Right lobe of liver (tissue), 6 donors: Measurements from ENCODE around the gene GRID1. TPM values are rescaled to one million over a fixed set of nuclear protein-coding genes. Genes with fewer than 3 reads are reported as not detected.

Source experiments
- ATAC-seq, 4 donors: fragments of 200-7000 bp; cut with Tn5 transposase; one replicate each; pipeline ENCODE4 v1.9.1; 2020; ENCODE audit warnings: mild to moderate bottlenecking in 4 of 4, moderate library complexity in 4 of 4
- DNase-seq, 3 donors: peaks; one replicate each; pipeline ENCODE4 v3.0.0-alpha.2; 2020
- H3K27ac ChIP-seq, 3 donors: fragments of 200-600 bp; one replicate each; pipeline ENCODE4 v1.8.0; 2022
- H3K27me3 ChIP-seq, 2 donors: fragments of 200-600 bp; one replicate each; pipeline ENCODE4 v1.8.0; 2022
- H3K36me3 ChIP-seq, 4 donors: fragments of 200-600 bp; sonication (generic) in 1 of 4; one replicate each; pipeline versions ENCODE4 v1.5.1 to v1.8.0; 2017 to 2022; ENCODE audit warnings: control low read depth in 1 of 4
- H3K4me1 ChIP-seq, 4 donors: fragments of 200-600 bp; sonication (generic) in 1 of 4; one replicate each; pipeline versions ENCODE4 v1.5.1 to v1.8.0; 2017 to 2022; ENCODE audit warnings: control low read depth in 1 of 4
- H3K4me3 ChIP-seq, 3 donors: fragments of 200-600 bp; one replicate each; pipeline ENCODE4 v1.8.0; 2022
- H3K9me3 ChIP-seq, 4 donors: fragments of 200-600 bp; sonication (generic) in 1 of 4; one replicate each; pipeline versions ENCODE4 v1.5.1 to v1.8.0; 2017 to 2022; ENCODE audit warnings: control low read depth in 1 of 4
- POLR2A ChIP-seq: fragments of 450-650 bp; IDR thresholded peaks from one replicate; pipeline ENCODE4 v1.6.1; 2017; ENCODE audit warnings: antibody characterized with exemption, mild to moderate bottlenecking
- WGBS: methylation state at CpG from one replicate; pipeline ENCODE4 v1.1.6; 2018; ENCODE audit warnings: low coverage, low lambda C conversion rate; ENCODE audit not compliant: insufficient coverage; ENCODE audit errors: missing lambda C conversion rate; 5-methylcytosine and 5-hydroxymethylcytosine counted together
- intact Hi-C, 2 donors: fragments of 100-400 bp; cut with DNase I; formaldehyde crosslinking; loops; one replicate each; pipeline versions ENCODE4 v1.11.2 to v1.14.1; 2022
- total RNA-seq, 6 experiments: library from RNA; depleted of rRNA in 2 of 6; stranded (reverse); fragments of >200 nt in 2 of 6; fragmentation: NEBNext Ultra II Directional in 3 of 6; extraction: Animal tissue kit (Norgen Biotek cat#: 25700) in 3 of 6; gene quantifications; one replicate each; pipeline versions ENCODE4 v1.1.0 to v1.2.4, GENCODE V29; 2016 to 2023
- TF ChIP-seq, protein P1 (sequence below), 4 donors: fragments of 200-600 bp in 3 of 4; fragments of 450-650 bp in 1 of 4; IDR thresholded peaks; one replicate each; pipeline versions ENCODE4 v1.5.1 to v1.8.0; 2016 to 2022; ENCODE audit warnings: antibody characterized with exemption in 4 of 4, mild to moderate bottlenecking in 2 of 4
- donor health status: DM: no; HTN: yes; CAD: no.
- donor health status: DM: no; HTN: no; CAD: no.
- donor health status: DM: no; HTN: no; CAD: no.
- donor health status: DM: no; HTN: yes; CAD: no.
- donor health status: DM: no; HTN: yes; CAD: no.

GRID1 gene
- total RNA-seq, 6 experiments from 2014 or later, result 0.05 to 1.9 (median 0.81) TPM

DNA sequence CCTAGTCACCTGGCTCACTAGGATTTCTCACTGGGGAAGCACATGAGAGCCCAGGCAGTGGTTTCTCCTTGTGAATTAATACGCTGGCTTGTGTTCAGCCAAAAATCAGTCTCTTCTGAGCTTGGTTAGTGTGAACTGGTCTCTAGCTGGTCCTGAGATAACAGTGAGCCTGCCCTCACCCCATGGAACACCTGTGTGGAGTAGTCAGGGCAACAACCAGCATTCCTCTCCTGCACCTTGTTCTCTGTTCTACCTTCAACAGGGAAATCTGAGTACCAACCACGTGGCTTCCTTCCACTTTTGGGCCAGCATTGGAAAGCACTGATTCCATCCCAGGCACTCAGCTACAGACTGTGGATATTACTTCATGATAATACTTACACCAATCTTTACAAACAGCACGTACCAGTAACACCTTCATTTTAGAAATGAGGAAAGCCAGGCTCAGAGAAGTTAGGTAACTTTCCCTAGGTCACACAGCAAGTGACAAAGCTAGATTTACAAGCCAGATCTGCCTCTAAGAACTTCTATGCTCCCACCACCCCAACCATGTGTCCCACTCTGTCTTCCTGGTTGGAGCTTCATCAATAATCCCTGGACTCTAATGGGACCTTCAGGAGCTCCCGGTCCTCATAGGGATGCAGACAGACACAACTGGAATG, 106.6 kb downstream of the GRID1 start:
- H3K9me3 ChIP-seq, result no peaks in the 10 kb centered on the region
- H3K36me3 ChIP-seq, result no peaks in the 10 kb centered on the region
- intact Hi-C loops, result no loop called here
- H3K4me1 ChIP-seq, result no peaks in the 10 kb centered on the region
- no peak for DNase-seq
- no peak overlapping the region for H3K27ac ChIP-seq
- 69% methylated on average over 2 of the region's 4 CpGs for WGBS
- H3K4me3 ChIP-seq, result no peak overlapping the region
- TF ChIP-seq, protein P1, sequence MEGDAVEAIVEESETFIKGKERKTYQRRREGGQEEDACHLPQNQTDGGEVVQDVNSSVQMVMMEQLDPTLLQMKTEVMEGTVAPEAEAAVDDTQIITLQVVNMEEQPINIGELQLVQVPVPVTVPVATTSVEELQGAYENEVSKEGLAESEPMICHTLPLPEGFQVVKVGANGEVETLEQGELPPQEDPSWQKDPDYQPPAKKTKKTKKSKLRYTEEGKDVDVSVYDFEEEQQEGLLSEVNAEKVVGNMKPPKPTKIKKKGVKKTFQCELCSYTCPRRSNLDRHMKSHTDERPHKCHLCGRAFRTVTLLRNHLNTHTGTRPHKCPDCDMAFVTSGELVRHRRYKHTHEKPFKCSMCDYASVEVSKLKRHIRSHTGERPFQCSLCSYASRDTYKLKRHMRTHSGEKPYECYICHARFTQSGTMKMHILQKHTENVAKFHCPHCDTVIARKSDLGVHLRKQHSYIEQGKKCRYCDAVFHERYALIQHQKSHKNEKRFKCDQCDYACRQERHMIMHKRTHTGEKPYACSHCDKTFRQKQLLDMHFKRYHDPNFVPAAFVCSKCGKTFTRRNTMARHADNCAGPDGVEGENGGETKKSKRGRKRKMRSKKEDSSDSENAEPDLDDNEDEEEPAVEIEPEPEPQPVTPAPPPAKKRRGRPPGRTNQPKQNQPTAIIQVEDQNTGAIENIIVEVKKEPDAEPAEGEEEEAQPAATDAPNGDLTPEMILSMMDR (IDR thresholded peaks at IDR 0.05), result no peak
- no peak for TF ChIP-seq POLR2A
- H3K27me3 ChIP-seq, result no peaks in the 10 kb centered on the region
- no peak for ATAC-seq

DNA sequence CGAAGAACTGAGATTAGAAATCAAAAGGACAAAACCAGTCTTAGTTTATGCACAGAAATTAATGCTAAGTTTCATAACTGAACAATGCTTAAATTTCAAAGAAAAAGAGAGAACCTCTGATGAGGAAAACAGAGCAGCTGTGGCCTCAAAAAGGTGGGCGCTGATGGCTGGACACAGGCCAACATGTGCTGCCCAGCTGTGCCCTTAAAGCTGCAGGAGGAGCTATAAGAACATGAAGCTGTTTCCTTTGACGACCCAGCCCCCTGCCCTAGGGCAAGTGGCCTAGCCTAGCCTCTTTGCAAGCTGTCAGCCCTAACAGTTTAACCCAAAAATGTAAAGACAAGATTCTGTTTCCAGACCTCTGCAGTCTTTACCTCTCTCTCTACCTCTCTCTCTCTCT, 107.7 kb downstream of the GRID1 start:
- DNase-seq (no peak), ATAC-seq (no peak)
- TF ChIP-seq, protein P1 (IDR thresholded peaks at IDR 0.05), result no peak
- H3K36me3 ChIP-seq, result no peaks in the 10 kb centered on the region
- no peak overlapping the region for H3K27ac ChIP-seq
- intact Hi-C loops, result no loop called here
- no peaks in the 10 kb centered on the region for H3K4me1 ChIP-seq
- no peaks in the 10 kb centered on the region for H3K9me3 ChIP-seq
- 45% methylated on average over 3 of the region's 3 CpGs for WGBS
- H3K27me3 ChIP-seq, result no peaks in the 10 kb centered on the region
- no peak overlapping the region for H3K4me3 ChIP-seq

DNA sequence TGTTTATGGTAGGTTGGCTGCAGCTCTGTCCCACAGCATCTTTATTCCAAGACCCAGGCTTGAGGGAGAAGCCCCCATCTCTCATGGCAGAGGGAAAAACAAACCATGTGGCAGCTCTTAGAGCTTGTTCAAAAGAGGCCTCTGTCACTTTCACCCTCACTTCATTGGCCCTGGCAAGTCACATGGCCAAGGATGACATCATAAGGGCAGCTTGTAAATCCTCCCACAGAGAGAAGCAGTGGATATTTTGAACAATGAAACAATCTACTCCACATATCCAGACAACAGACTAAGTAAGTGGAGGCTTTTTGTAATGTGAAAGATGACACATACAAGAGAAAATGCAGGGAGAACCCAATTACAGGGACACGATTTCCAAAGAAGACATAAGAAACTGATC, 108.1 kb downstream of the GRID1 start:
- intact Hi-C loops, result no loop called here
- no peak for TF ChIP-seq POLR2A
- TF ChIP-seq, protein P1 (IDR thresholded peaks at IDR 0.05), result no peak
- H3K27ac ChIP-seq, result no peak overlapping the region
- H3K36me3 ChIP-seq, result no peaks in the 10 kb centered on the region
- H3K27me3 ChIP-seq, result no peaks in the 10 kb centered on the region
- WGBS, result 50% methylated on average over 1 of the region's 1 CpG
- DNase-seq (no peak), ATAC-seq (no peak)
- H3K9me3 ChIP-seq, result no peaks in the 10 kb centered on the region
- no peaks in the 10 kb centered on the region for H3K4me1 ChIP-seq
- H3K4me3 ChIP-seq, result no peak overlapping the region

DNA sequence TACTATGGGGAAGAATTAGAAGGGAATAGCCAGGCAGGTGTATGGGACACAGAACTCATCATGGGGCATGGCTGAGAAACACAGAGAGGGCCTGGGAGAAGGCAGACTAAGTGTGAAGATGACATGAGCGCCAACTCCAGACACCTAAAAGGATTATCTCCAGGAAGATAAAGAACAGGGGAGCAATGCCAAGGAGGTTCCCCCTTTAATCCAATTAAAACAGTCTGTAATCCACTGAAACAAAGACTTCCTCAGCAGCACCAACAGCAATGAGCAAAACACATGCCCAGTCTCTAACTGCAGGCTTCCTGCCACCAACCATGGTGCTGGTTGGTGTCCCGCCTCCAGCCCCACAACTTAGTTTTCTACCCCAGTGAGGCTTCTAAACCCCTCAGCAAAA, 108.9 kb downstream of the GRID1 start:
- Histone ChIP-seq H3K27me3 (no peaks in the 10 kb centered on the region), H3K36me3 (no peaks in the 10 kb centered on the region), H3K27ac (no peak overlapping the region), H3K4me3 (no peak overlapping the region), H3K4me1 (no peaks in the 10 kb centered on the region), H3K9me3 (no peaks in the 10 kb centered on the region)
- no peak for ATAC-seq
- intact Hi-C loops, result no loop called here
- TF ChIP-seq, protein P1 (IDR thresholded peaks at IDR 0.05), result no peak
- TF ChIP-seq POLR2A, result no peak
- no peak for DNase-seq
- WGBS, result 72% methylated on average over 2 of the region's 2 CpGs
